SK-N-MC (cell line): Measurements from ENCODE around the gene LAMA5.

ENCODE experiments used
- EZH2 ChIP-seq: fragments of 200-600 bp; sonication (generic); IDR thresholded peaks from one replicate; pipeline ENCODE4 v1.6.1; 2017; ENCODE audit warnings: antibody characterized with exemption
- FOXP2 ChIP-seq: optimal IDR thresholded peaks from 2 replicates; pipeline ENCODE3; 2011; ENCODE audit warnings: mild to moderate bottlenecking, moderate library complexity; ENCODE audit not compliant: insufficient read depth; ENCODE audit errors: extremely low read length, control extremely low read depth
- POLR2AphosphoS5 ChIP-seq: IDR thresholded peaks from 2 replicates; pipeline ENCODE4 v1.6.1; 2012; ENCODE audit warnings: mild to moderate bottlenecking, low read depth, low read length, borderline replicate concordance

GRCh38 chr20:62355878-62356588 lies 11.1 kb downstream of the LAMA5 start:
- TF ChIP-seq EZH2 (no peak), POLR2AphosphoS5 (no peak), FOXP2 (no peak)
